GM12878 (cell line): ENCODE measurements around the gene IFIT3. TPM values are rescaled to one million over a fixed set of nuclear protein-coding genes. Genes with fewer than 3 reads are reported as not detected.
"Not testable (repeated sequence)": the region's sequence is repeated elsewhere in the genome, so short reads cannot be mapped to it uniquely, and the experiment has no call there.

ENCODE experiments used
- ATAC-seq: fragments of 200-7000 bp; cut with Tn5 transposase; 3 replicates; pipeline ENCODE4 v1.9.1; 2020; ENCODE audit warnings: mild to moderate bottlenecking, moderate library complexity
- BruUV-seq: library from RNA; stranded (reverse); fragments of 400-500 nt; replicated peaks from 2 replicates; lab custom pipeline; 2021; lab: Mats Ljungman, UMichigan
- CTCF ChIA-PET: fragments of 300-600 bp; sonication (Branson Sonifier 250); formaldehyde crosslinking; extraction: SDS; loops from one replicate; lab custom pipeline; 2021; ENCODE audit warnings: inconsistent platforms; lab: Yijun Ruan, JAX
- POLR2A ChIA-PET: fragments of 350-600 bp; formaldehyde crosslinking; extraction: SDS; loops from one replicate; lab custom pipeline; 2021; ENCODE audit warnings: inconsistent platforms; lab: Charles Lee
- RAD21 ChIA-PET: fragments of 300-600 bp; sonication (Branson Sonifier 250); formaldehyde crosslinking; loops from one replicate; lab custom pipeline; 2023; ENCODE audit warnings: antibody characterized with exemption; ENCODE audit not compliant: unreplicated experiment; lab: Charles Lee
- SMC1A ChIA-PET: fragments of 300-600 bp; sonication (Branson Sonifier 250); formaldehyde crosslinking; loops from one replicate; lab custom pipeline; 2023; ENCODE audit not compliant: unreplicated experiment, uncharacterized antibody; lab: Charles Lee
- DNase-seq: peaks from one replicate; pipeline ENCODE4 v3.0.0-alpha.2; 2011; ENCODE audit warnings: low read depth, low spot score
- FAIRE-seq: peaks from 3 replicates; lab custom pipeline; 2011; peaks lifted over from hg19 to GRCh38; lab: Jason Lieb, UNC
- H2AFZ ChIP-seq: 2 replicates; pipeline ENCODE4 v1.6.0; 2011; ENCODE audit warnings: low read depth, low read length, control low read depth; ENCODE audit not compliant: control insufficient read depth
- H3K27ac ChIP-seq: 2 replicates; pipeline ENCODE4 v1.5.1; 2011; ENCODE audit warnings: control low read depth; ENCODE audit not compliant: control insufficient read depth, insufficient read depth
- H3K27me3 ChIP-seq, 2 experiments: replicated peaks in 1 of 2; 2 replicates each; pipeline versions ENCODE4 v1.6.0 to v1.6.1; 2011; ENCODE audit warnings: low read length in 1 of 2; ENCODE audit not compliant: control insufficient read depth in 2 of 2, insufficient read depth in 2 of 2
- H3K36me3 ChIP-seq, 2 experiments: 2 replicates each; pipeline ENCODE4 v1.5.1; 2011; ENCODE audit warnings: low read length in 1 of 2; ENCODE audit not compliant: control insufficient read depth in 2 of 2, insufficient read depth in 2 of 2
- H3K4me1 ChIP-seq: 2 replicates; pipeline ENCODE4 v1.6.1; 2011; ENCODE audit warnings: mild to moderate bottlenecking, low read length, moderate library complexity, mixed read lengths; ENCODE audit not compliant: control insufficient read depth, insufficient read depth
- H3K4me2 ChIP-seq: 2 replicates; pipeline ENCODE4 v1.6.0; 2011; ENCODE audit warnings: control low read depth; ENCODE audit not compliant: control insufficient read depth, insufficient read depth
- H3K4me3 ChIP-seq: fragments of 200-600 bp; sonication (generic); 2 replicates; pipeline ENCODE4 v1.5.1; 2016
- H3K79me2 ChIP-seq: 2 replicates; pipeline ENCODE4 v1.6.0; 2011; ENCODE audit warnings: low read length; ENCODE audit not compliant: control insufficient read depth, insufficient read depth
- H3K9ac ChIP-seq: 2 replicates; pipeline ENCODE4 v1.8.0; 2011; ENCODE audit warnings: low read length, control low read depth, mixed read lengths; ENCODE audit not compliant: control insufficient read depth, insufficient read depth
- H3K9me3 ChIP-seq: replicated peaks from 3 replicates; pipeline ENCODE4 v1.5.1; 2011; ENCODE audit warnings: mild to moderate bottlenecking, low read length; ENCODE audit not compliant: control insufficient read depth, insufficient read depth
- H4K20me1 ChIP-seq: 2 replicates; pipeline ENCODE4 v1.6.0; 2011; ENCODE audit not compliant: control insufficient read depth, insufficient read depth
- BHLHE40 ChIP-seq, 2 experiments: fragments of 450-650 bp in 1 of 2; IDR thresholded peaks; 2 replicates each; pipeline ENCODE4 v1.6.1; 2011 to 2017; ENCODE audit warnings: low read depth in 2 of 2, borderline replicate concordance in 1 of 2, improper control_type of control experiment in 1 of 2, low read length in 1 of 2, mild to moderate bottlenecking in 1 of 2
- CBX5 ChIP-seq: sonication (generic); IDR thresholded peaks from 2 replicates; pipeline ENCODE4 v1.6.1; 2016; ENCODE audit warnings: low read depth, moderate library complexity, mild to moderate bottlenecking, inconsistent platforms
- CEBPB ChIP-seq, 2 experiments: fragments of 150-350 bp in 1 of 2; IDR thresholded peaks; 2 replicates each; pipeline ENCODE4 v1.6.1; 2012 to 2014; ENCODE audit warnings: low read depth in 2 of 2, low read length in 2 of 2, borderline replicate concordance in 1 of 2, inconsistent platforms in 1 of 2
- CHD1 ChIP-seq: IDR thresholded peaks from 2 replicates; pipeline ENCODE4 v1.6.1; 2012; ENCODE audit warnings: low read depth, low read length, improper control_type of control experiment
- CHD2 ChIP-seq: IDR thresholded peaks from 2 replicates; pipeline ENCODE4 v1.6.1; 2011; ENCODE audit warnings: low read depth, low read length, improper control_type of control experiment, borderline replicate concordance
- DPF2 ChIP-seq: fragments of 450-650 bp; IDR thresholded peaks from 2 replicates; pipeline ENCODE4 v1.6.1; 2017; ENCODE audit warnings: mild to moderate bottlenecking
- HDAC6 ChIP-seq: fragments of 200-600 bp; sonication (generic); IDR thresholded peaks from one replicate; pipeline ENCODE4 v1.8.0; 2017; ENCODE audit warnings: antibody characterized with exemption; ENCODE audit not compliant: unreplicated experiment
- JUNB ChIP-seq: IDR thresholded peaks from 2 replicates; pipeline ENCODE4 v1.6.1; 2016; ENCODE audit warnings: antibody characterized with exemption, mild to moderate bottlenecking
- LARP7 ChIP-seq: fragments of 450-650 bp; IDR thresholded peaks from 2 replicates; pipeline ENCODE4 v1.6.1; 2017; ENCODE audit warnings: mild to moderate bottlenecking
- MYC ChIP-seq: IDR thresholded peaks from 2 replicates; pipeline ENCODE4 v1.6.1; 2011; ENCODE audit warnings: mild to moderate bottlenecking, low read length, moderate library complexity, inconsistent platforms; ENCODE audit not compliant: insufficient read depth, insufficient replicate concordance, insufficient read length, severe bottlenecking
- PAX5 ChIP-seq: IDR thresholded peaks from 2 replicates; pipeline ENCODE4 v1.6.1; 2011; ENCODE audit warnings: low read depth, low read length, borderline replicate concordance
- RBBP5 ChIP-seq: fragments of 200-600 bp; sonication (generic); conservative IDR thresholded peaks from 2 replicates; pipeline ENCODE4 v1.6.1; 2016
- STAT1 ChIP-seq: fragments of 450-650 bp; conservative IDR thresholded peaks from 2 replicates; pipeline ENCODE4 v1.6.1; 2014; ENCODE audit warnings: antibody characterized with exemption, mild to moderate bottlenecking
- WRNIP1 ChIP-seq: IDR thresholded peaks from 2 replicates; pipeline ENCODE4 v1.6.1; 2011; ENCODE audit warnings: low read depth, low read length, improper control_type of control experiment, borderline replicate concordance
- YBX1 ChIP-seq: fragments of 450-650 bp; IDR thresholded peaks from 2 replicates; pipeline ENCODE4 v1.6.1; 2016; ENCODE audit warnings: antibody characterized with exemption
- ZNF622 ChIP-seq: fragments of 450-650 bp; IDR thresholded peaks from 2 replicates; pipeline ENCODE4 v1.6.1; 2017; ENCODE audit warnings: mild to moderate bottlenecking, inconsistent platforms
- WGBS: methylation state at CpG from one replicate; pipeline ENCODE4 v1.1.6; 2016; ENCODE audit warnings: low lambda C conversion rate; ENCODE audit not compliant: insufficient replicate concordance, insufficient coverage; ENCODE audit errors: missing lambda C conversion rate; 5-methylcytosine and 5-hydroxymethylcytosine counted together
- in situ Hi-C: fragments of 300-500 bp; cut with MboI; formaldehyde crosslinking; loops from 9 replicates; pipeline ENCODE4 v1.14.3; 2018; ENCODE audit warnings: mixed read lengths
- intact Hi-C: fragments of 100-400 bp; cut with micrococcal nuclease; formaldehyde crosslinking; loops from one replicate; pipeline ENCODE4 v1.14.2; 2022; ENCODE audit not compliant: unreplicated experiment
- polyA plus RNA-seq, 11 experiments: library from polyadenylated mRNA; depleted of rRNA in 4 of 11; unstranded in 6 of 11; stranded (reverse) in 5 of 11; fragments of >200 nt; fragmentation: Nextera tagmentation in 4 of 11; fragmentation: Illumina TruSeq in 1 of 11; extraction: Ambion mirVana in 4 of 11; extraction: Trizol in 1 of 11; gene quantifications; 1 replicate in 1 of 11; 2 replicates in 10 of 11; pipeline versions ENCODE4 v1.2.1 to v1.2.3, GENCODE V29; 2011 to 2016; ENCODE audit warnings: inconsistent platforms in 2 of 11, missing spikeins in 2 of 11, low read depth in 1 of 11
- total RNA-seq, 4 experiments: library from RNA; depleted of rRNA in 3 of 4; stranded (reverse); fragments of >200 nt in 3 of 4; fragmentation: Illumina TruSeq in 1 of 4; extraction: Trizol in 1 of 4; gene quantifications; 2 replicates each; pipeline versions ENCODE4 v1.2.1 to v1.2.3, GENCODE V29; 2013 to 2021

Gene IFIT3
- total and polyA plus RNA-seq, 10 of the 15 experiments (the other 5 are each of a cell fraction or from before 2014, with no cell fraction given) = 27.0 to 70.2 (median 51.1) TPM

- ChIA-PET CTCF (interaction anchor here (0.8 to 2.7 kb wide), 8 partner anchors 27 to 399 kb away, joined by 3 to 13 read pairs (median 4); partner anchors contain the start of genes IFIT1 and LIPA), SMC1A (interaction anchor here (0.7 to 4.6 kb wide), 15 partner anchors 8 to 405 kb away, joined by 3 to 40 read pairs (median 4); partner anchors contain the start of genes IFIT1, IFIT2 and IFIT5), RAD21 (interaction anchor here (0.7 to 2.0 kb wide), 9 partner anchors 12 to 267 kb away, joined by 3 to 8 read pairs (median 3); partner anchors contain the start of genes IFIT1, IFIT5 and LIPA), POLR2A (interaction anchor here (0.9 to 1.4 kb wide), 2 partner anchors 20 to 32 kb away, joined by 4 to 6 read pairs; no protein-coding TSS in a partner anchor)
- peaks cover 22% of the 10 kb centered on the region for H3K4me1 ChIP-seq
- H3K9ac ChIP-seq = peak overlapping the region; percentile 69
- peak overlapping the region; percentile 74; the same call in 1 of the 2 replicates for H3K4me3 ChIP-seq
- H3K36me3 ChIP-seq, H3K27me3 ChIP-seq, H3K9me3 ChIP-seq, DNase-seq, BruUV-seq, in situ Hi-C loops, intact Hi-C loops, H4K20me1 ChIP-seq, H2AFZ ChIP-seq, FAIRE-seq, ATAC-seq: not testable (repeated sequence)
- 51% methylated on average over 14 of the region's 14 CpGs for WGBS
- peak overlapping the region; percentile 89 for H3K27ac ChIP-seq
- H3K79me2 ChIP-seq = peaks cover 64% of the 10 kb centered on the region
- peak overlapping the region; percentile 77 for H3K4me2 ChIP-seq
- TF ChIP-seq PAX5 = peak; percentile 54; the same call in 1 of the 2 replicates
- peak; percentile 46 to 77; a peak in 3 of 4 replicates for TF ChIP-seq BHLHE40 (IDR thresholded peaks at IDR 0.05; ENCODE audit: borderline replicate concordance in 1 of 2, low read depth in 2 of 2, low read length in 1 of 2)
Measured at GRCh38 chr10:89331487-89332122, 3.8 kb downstream of the IFIT3 start.

- Histone ChIP-seq H3K4me2 (peak overlapping the region; percentile 77), H3K27me3 (no peaks in the 10 kb centered on the region), H3K4me1 (peaks cover 22% of the 10 kb centered on the region), H2AFZ (no peak overlapping the region), H3K9ac (peak overlapping the region; percentile 69), H3K79me2 (peaks cover 64% of the 10 kb centered on the region), H3K4me3 (peak overlapping the region; percentile 74), H3K9me3 (no peaks in the 10 kb centered on the region), H3K27ac (peak overlapping the region; percentile 89), H4K20me1 (no peaks in the 10 kb centered on the region), H3K36me3 (no peaks in the 10 kb centered on the region; a peak in 1 of 4 replicates)
- peak; percentile 66 for ATAC-seq
- FAIRE-seq = peak; percentile 90
- POLR2A ChIA-PET = interaction anchor here (0.9 to 1.4 kb wide), 2 partner anchors 20 to 32 kb away, joined by 4 to 6 read pairs; no protein-coding TSS in a partner anchor
- in situ Hi-C loops (no loop called here), intact Hi-C loops (no loop called here)
- no TSS peak for BruUV-seq
- WGBS = 1% methylated on average over 5 of the region's 5 CpGs
- CTCF ChIA-PET = interaction anchor here (0.8 to 2.7 kb wide), 11 partner anchors 14 to 399 kb away, joined by 3 to 13 read pairs (median 4); partner anchors contain the start of genes IFIT1 and LIPA
- RAD21 ChIA-PET = interaction anchor here (0.7 to 2.0 kb wide), 9 partner anchors 11 to 266 kb away, joined by 3 to 8 read pairs (median 3); partner anchors contain the start of genes IFIT1 and IFIT5
- SMC1A ChIA-PET = interaction anchor here (0.6 to 1.7 kb wide), 18 partner anchors 8 to 405 kb away, joined by 3 to 8 read pairs (median 4); partner anchors contain the start of genes IFIT1 and IFIT5
- DNase-seq = peak; percentile 92
- TF ChIP-seq ZNF622 = no peak
- no peak for TF ChIP-seq STAT1
- TF ChIP-seq LARP7 = no peak
- no peak for TF ChIP-seq CEBPB (IDR thresholded peaks at IDR 0.05; ENCODE audit: borderline replicate concordance in 1 of 2, low read depth in 2 of 2, low read length in 2 of 2)
- TF ChIP-seq JUNB = 0 out of 2 replicates have a peak, but pooled peaks have one; percentile 15
- TF ChIP-seq RBBP5 = no peak
- TF ChIP-seq CHD1 = no peak
- TF ChIP-seq WRNIP1 = no peak
- TF ChIP-seq HDAC6 = no peak
- 0 out of 2 replicates have a peak, but pooled peaks have one; percentile 15 for TF ChIP-seq CHD2
- 0 out of 2 replicates have a peak, but pooled peaks have one; percentile 15 for TF ChIP-seq CBX5
- no peak for TF ChIP-seq YBX1
- no peak for TF ChIP-seq MYC
- peak; percentile 61; the same call in 1 of the 2 replicates for TF ChIP-seq DPF2
- no peak for TF ChIP-seq PAX5
Measured at GRCh38 chr10:89332123-89332633, 4.4 kb downstream of the IFIT3 start.
